GM18951 (cell line): ENCODE data around the gene ZNF799.
"Not testable (repeated sequence)": the region's sequence is repeated elsewhere in the genome, so short reads cannot be mapped to it uniquely, and the experiment has no call there.

Source experiments
- POLR2A ChIP-seq: IDR thresholded peaks from 4 replicates; pipeline ENCODE4 v1.6.1; 2011; ENCODE audit warnings: mild to moderate bottlenecking; ENCODE audit not compliant: insufficient read length, insufficient read depth; ENCODE audit errors: extremely low read depth
- in situ Hi-C: fragments of 300-500 bp; cut with MboI; formaldehyde crosslinking; loops from one replicate; pipeline ENCODE4 v1.12.0; 2022; ENCODE audit warnings: low sequenced_read_pairs, mixed read lengths, inconsistent platforms; ENCODE audit not compliant: unreplicated experiment

ZNF799 gene

DNA sequence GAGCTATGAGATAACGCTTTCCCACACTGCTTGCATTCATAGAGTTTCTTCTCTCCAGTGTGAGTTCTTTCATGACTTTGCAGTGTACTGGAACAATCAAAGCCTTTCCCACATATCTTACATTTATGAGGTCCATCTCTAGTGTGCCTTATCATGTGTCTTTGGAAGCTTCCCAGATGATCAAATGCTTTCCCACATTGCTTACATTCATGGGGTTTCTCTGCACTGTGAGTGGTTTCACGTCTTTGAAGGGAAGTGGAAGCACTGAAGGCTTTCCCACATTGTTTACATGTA, 20.7 kb downstream of the ZNF799 start:
- TF ChIP-seq POLR2A: no peak
- in situ Hi-C loops: no loop called here

DNA sequence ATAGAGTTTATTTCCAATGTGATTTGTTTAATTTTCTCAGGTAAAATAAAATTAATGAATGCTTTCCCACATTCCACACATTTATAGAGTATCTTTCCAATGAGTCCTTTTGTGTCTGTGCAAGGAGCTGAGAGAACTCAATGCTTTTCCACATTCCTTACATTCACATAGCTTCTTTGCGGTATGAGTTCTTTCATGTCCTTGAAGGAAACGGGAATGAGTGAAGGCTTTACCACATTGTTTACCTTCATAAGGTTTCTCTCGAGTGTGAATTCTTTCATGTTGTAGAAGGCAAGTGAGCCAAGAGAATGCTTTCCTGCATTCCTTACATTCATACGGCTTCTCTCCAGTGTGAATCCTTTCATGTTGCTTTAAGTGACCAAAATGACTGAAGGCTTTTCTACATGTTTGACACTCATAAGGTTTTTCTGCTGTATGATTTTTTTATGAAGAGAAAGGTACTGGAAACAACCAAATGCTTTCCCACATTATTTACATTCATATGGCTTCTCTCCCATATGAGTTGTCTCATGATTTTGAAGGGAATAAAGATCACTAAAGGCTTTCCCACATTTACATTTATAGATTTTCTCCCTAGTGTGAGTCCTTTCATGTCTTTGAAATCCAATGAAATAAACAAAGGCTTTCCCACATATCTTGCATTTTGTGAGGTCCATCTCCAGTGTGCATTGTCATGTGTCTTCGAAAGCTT, 21.2 kb downstream of the ZNF799 start:
- in situ Hi-C loops: no loop called here
- no peak for TF ChIP-seq POLR2A

DNA sequence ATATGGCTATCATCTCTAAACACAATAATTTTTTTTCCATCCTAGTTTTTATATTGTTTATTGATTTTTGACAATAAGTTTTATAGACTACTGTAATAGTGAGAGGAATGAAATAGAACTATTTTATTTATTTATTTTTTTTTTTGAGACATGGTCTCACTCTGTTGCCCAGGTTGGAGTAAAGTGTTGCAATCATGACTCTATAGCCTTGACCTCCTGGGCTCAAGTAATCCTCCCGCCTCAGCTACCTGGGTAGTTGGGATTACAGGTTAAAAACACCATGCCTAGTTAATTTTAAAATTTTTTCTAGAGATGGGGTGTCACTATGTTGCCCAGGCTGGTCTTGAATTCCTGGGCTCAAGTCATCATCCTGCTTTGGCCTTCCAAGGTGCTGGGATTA, 27.0 kb downstream of the ZNF799 start:
- no peak for TF ChIP-seq POLR2A
- in situ Hi-C loops: no loop called here

DNA sequence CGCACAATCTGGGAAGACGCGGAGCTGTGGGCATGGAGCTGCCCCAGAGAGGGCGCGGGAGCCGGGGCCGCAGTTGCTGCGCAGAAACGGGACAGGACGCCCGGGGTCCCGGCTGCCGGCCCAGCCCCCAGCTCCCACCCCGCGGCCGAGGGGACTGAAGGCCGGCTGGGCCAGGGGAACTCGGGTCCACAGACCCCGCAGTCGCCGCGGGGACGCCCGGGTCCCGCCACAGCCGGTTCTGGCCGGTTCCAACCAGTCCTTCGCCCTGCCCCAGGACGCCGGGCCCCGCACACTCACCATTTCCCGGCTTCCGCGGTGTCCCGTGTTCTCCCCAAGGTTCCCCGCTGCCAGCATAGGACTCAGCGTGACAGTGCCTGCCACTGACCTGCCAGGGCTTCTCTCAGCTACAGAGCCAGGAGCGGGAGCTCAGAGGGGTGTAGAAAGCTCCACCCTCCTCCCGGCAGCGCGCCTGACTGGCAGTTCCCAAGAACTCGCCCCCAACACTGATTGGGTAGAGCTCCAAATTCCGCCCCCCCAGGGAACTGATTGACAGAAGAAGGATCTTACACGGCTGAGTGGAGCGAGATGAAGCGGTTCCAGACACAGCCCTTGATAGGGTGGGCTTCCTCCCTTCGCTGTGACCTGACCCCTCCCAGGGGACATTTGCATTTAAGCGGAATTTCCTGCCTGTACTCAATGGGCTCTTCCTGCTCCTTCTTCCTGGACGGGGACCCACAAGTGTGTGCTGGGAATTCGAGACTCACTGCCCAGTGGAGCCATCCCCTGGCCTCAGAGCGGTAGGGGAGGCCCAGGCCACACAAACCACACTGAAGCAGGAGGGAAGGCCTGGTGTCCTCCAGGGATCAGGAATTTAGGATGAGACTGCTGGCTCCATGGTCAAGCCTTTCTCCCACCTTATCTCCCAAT, 35.6 kb downstream of the ZNF799 start, which contains the start of gene ZNF442:
TSS of gene ZNF442 (minus strand) at position 448 of the 927 bp plus-strand sequence. CDS start 2,052 bp downstream, outside the sequence.
- in situ Hi-C loops: no loop called here
- peak; percentile 86 for TF ChIP-seq POLR2A

DNA sequence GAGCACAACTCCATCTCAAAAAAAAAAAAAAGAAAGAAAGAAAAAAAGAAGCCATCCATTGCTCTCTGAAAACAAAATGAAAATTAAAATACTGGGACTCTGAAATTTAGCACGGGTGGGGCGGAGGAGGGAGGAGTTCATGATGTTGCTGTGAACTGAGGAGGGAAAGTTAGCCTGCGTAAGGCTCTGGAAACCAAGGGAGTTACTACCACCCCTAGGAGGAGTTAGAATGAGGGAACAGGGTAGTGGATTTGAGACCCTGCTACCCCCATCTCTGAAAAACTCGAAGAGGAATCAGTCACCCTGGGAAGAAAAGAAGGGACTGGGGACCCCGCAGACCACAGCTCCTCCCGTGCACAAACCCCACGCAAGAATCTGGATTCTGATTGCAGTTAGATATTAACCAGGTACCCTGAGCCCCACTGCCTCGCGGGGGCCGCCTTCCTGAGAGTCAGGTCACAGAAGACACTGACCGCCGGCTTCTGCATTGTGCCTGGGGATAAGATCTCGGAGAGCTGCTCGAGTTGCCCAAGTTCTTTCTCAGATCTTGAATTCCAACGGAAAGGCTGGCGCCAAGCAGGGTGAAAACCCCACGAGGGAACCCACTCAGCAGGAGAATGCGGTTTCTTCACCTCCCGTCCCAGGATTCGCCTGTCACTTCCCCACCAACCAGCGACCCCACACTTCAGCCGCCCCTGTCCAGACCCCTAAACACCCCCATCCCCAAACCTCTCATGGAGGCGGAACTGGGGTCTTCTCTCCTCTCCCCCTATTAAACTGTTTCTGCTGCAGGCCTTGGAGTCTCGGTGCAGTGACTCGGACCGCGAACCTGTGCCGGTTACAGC, 36.5 kb downstream of the ZNF799 start:
- TF ChIP-seq POLR2A: no peak
- in situ Hi-C loops: no loop called here

DNA sequence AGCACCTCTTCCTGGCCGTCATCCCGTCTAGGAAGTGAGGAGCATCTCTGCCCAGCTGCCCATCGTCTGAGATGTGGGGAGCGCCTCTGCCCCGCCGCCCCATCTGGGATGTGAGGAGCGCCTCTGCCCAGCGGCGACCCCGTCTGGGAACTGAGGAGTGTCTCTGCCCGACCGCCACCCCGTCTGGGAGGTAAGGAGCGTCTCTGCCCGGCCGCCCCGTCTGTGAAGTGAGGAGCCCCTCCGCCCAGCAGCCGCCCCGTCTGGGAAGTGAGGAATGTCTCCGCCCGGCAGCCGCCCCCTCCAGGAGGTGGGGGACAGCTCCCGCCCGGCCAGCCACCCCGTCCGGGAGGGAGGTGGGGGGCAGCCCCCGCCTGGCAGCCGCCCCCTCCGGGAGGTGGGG, 38.8 kb downstream of the ZNF799 start:
- in situ Hi-C loops: not testable (repeated sequence)

DNA sequence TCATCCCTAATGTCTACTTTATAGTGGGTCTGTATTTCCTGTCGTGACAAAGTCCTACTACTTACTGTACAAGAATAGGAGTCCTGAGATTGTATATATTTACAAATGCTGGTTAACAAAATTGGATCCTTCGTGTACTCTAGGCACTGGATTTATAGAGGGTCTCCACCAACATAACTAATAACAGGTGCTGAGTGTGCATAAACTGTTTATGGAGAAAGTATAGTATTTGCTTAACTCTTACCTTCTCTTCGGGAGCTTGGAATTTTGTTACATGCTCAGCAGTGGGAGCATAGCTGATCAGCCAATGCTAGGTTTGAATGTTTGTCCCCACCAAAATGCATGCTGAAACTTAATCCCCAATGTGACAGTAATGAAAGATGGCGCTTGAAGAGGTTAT, 47.7 kb downstream of the ZNF799 start:
- no peak for TF ChIP-seq POLR2A
- in situ Hi-C loops: no loop called here

DNA sequence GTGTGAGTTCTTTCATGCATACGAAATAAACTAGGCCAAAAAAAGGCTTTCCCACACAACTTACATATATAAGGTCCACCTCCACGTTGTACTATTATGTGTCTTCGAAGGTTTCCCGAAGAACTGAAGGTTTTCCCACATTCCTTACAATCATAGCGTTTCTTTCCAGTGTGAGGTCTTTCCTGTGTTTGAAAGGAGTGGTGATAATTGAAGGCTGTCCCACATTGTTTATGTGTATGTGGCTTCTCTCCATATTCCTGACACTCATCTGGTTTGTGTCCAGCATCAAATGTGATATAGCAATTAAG, 50.2 kb downstream of the ZNF799 start:
- no peak for TF ChIP-seq POLR2A
- in situ Hi-C loops: no loop called here

DNA sequence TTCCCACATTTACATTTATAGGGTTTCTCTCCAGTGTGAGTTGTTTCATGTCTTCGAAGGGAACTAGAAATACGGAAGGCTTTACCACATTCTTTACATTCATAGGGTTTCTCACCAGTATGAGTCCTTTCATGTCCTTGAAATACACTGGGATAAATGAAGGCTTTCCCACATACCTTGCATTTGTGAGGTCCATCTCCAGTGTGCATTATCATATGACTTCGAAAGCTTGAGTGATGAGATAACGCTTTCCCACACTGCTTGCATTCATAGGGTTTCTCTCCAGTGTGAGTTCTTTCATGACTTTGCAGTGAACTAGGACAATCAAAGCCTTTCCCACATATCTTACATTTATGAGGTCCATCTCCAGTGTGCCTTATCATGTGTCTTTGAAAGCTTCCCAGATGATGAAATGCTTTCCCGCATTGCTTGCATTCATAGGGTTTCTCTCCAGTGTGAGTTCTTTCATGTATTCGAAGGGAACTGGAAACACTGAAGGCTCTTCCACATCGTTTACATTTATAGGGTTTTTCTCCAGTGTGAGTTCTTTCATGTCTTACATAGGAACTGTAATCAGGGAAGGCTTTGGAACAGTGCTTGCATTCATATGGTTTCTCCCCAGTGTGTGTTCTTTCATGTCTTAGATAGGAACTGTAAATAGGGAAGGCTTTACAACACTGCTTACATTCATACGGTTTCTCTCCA, 50.7 kb downstream of the ZNF799 start:
- TF ChIP-seq POLR2A: no peak
- in situ Hi-C loops: no loop called here

DNA sequence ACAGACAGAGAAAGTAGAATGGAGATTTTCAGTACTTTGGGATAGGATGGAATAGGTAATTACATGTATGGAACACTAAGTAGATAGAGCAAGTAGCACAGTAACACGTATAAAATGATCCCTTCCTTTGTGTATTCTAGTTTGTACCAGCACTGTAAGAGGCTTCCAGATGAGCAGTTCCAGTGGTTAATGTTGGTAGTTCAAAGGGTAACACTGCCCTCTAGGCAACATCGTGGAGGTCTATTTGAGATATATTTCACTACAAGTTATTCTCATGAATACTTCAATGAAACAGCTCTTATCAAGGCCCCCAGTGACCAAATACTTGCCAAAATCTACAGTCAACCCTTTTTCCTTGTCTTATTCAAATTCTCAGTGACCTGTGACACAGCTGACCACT, 54.2 kb downstream of the ZNF799 start:
- in situ Hi-C loops: no loop called here
- no peak for TF ChIP-seq POLR2A

DNA sequence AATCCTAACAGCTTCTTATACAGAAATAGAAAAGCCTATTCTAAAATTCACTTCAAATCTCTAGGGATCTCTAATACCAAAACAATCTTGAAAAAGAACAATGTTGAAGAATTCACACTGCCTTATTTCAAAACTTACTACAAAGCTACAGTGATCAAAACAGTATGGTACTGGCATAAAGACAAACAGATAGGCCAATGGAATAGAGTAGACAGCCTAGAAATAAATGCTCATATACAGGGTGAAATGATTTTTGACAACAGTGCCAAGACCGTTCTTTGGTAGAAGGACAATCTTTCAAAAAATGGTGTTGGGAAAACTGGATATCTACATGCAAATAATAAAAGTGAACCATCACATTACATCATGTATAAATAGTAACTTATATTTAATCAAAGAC, 55.9 kb downstream of the ZNF799 start:
- in situ Hi-C loops: no loop called here
- TF ChIP-seq POLR2A: no peak
